DND-41 (cell line): Measurements from ENCODE around the gene PHYHD1.

Experiments
- EZH2 ChIP-seq: IDR thresholded peaks from 3 replicates; pipeline ENCODE4 v1.6.1; 2012; ENCODE audit warnings: borderline replicate concordance, low read depth, mild to moderate bottlenecking, moderate library complexity, low read length, inconsistent platforms; ENCODE audit not compliant: severe bottlenecking
- TF ChIP-seq, protein P1 (sequence below): IDR thresholded peaks from 2 replicates; pipeline ENCODE4 v1.5.1; 2012; ENCODE audit warnings: borderline replicate concordance, low read length, moderate library complexity, mild to moderate bottlenecking; ENCODE audit not compliant: poor library complexity, severe bottlenecking; ENCODE audit errors: extremely low read depth

DNA sequence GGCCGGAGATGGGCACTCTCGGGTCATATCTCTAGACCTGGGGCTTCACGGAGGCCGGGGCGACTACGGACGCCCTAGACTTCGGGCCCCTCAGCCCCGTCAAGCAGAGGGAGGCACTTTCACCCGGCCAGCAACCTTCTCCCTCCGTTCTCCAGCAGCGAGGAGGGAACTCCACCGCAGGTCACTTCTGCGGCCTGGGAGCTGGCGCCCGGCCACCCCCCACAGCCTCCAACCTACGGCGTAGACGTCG is 26.4 kb downstream of the PHYHD1 start:
- TF ChIP-seq, protein P1, sequence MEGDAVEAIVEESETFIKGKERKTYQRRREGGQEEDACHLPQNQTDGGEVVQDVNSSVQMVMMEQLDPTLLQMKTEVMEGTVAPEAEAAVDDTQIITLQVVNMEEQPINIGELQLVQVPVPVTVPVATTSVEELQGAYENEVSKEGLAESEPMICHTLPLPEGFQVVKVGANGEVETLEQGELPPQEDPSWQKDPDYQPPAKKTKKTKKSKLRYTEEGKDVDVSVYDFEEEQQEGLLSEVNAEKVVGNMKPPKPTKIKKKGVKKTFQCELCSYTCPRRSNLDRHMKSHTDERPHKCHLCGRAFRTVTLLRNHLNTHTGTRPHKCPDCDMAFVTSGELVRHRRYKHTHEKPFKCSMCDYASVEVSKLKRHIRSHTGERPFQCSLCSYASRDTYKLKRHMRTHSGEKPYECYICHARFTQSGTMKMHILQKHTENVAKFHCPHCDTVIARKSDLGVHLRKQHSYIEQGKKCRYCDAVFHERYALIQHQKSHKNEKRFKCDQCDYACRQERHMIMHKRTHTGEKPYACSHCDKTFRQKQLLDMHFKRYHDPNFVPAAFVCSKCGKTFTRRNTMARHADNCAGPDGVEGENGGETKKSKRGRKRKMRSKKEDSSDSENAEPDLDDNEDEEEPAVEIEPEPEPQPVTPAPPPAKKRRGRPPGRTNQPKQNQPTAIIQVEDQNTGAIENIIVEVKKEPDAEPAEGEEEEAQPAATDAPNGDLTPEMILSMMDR = no peak
- TF ChIP-seq EZH2 = no peak
